HG02943 (cell line): Measurements from ENCODE around the gene LY6G6C.

Source experiments
- ATAC-seq: cut with Tn5 transposase; IDR thresholded peaks from one replicate; pipeline ENCODE4 v1.9.1; 2021; ENCODE audit warnings: mild to moderate bottlenecking, low read depth, moderate library complexity; ENCODE audit not compliant: unreplicated experiment

LY6G6C gene

DNA sequence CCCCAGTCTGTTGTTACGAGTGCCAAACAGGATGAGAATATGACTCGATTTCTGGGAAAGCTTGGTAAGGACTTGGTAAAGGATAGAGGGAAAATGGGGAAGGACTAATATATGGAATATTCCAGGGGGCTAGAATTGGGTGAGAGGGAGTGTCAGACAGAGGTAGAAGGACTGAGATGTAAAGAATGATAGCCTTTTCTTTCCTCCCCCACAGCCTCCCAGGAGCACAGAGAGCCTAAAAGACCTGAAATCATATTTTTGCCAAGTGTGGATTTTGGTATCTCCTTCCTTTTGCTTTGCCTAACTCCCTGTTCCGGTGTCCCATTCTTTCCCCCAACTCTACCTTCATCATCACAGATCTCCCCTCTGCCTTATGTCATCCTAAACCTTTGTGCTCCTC lies 21.3 kb upstream of the LY6G6C start:
- ATAC-seq: no peak

DNA sequence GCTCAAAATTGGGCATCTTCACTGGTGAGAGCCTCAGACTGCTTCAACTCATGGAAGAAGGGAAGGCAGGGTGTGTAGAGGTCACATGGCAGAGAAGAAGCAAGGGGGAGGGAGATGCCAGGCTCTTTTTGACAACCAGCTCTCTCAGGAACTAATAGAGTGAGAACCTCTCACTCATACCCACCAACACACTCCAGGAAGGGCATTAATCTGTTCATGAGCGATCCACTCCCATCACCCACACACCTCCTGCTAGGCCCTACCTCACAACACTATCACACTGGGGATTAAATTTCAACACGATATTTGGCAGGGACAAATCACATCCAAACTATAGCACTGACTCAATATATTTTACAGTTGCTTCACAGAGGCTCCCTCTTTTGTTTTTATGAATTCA lies 20.3 kb upstream of the LY6G6C start:
- no peak for ATAC-seq

DNA sequence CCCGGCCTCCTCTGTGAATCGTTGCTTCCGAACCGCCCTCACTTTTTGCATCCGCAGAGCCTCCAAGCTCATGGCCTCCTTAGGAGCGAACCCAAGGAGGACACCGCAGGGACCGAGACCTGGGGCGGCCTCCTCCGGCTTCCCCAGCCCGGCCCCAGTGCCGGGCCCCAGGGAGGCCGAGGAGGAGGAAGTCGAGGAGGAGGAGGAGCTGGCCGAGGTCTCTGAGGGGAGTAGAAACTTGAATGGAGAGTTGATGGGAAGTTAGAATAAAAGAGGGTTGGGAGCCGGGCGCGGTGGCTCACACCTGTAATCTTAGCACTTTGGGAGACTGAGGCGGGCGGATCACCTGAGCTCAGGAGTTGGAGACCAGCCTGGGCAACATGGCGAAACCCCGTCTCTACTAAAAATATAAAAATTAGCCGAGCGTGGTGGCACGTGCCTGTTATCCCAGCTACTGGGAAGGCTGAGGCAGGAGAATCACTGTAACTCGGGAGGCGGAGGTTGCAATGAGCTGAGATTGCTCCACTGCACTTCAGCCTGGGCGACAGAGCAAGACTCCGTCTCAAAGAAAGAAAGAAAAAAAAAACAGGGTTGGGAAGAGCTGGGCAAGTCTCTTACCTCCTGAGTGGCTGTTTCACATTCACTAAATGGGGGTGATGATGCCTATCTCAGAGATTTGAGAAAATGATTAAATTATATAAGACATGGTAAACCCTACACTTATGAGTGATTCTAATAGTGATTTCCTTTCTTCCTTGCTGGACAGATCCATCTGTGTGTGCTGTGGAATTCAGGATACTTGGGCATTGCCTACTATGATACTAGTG lies 19.1 kb upstream of the LY6G6C start:
- ATAC-seq: no peak

DNA sequence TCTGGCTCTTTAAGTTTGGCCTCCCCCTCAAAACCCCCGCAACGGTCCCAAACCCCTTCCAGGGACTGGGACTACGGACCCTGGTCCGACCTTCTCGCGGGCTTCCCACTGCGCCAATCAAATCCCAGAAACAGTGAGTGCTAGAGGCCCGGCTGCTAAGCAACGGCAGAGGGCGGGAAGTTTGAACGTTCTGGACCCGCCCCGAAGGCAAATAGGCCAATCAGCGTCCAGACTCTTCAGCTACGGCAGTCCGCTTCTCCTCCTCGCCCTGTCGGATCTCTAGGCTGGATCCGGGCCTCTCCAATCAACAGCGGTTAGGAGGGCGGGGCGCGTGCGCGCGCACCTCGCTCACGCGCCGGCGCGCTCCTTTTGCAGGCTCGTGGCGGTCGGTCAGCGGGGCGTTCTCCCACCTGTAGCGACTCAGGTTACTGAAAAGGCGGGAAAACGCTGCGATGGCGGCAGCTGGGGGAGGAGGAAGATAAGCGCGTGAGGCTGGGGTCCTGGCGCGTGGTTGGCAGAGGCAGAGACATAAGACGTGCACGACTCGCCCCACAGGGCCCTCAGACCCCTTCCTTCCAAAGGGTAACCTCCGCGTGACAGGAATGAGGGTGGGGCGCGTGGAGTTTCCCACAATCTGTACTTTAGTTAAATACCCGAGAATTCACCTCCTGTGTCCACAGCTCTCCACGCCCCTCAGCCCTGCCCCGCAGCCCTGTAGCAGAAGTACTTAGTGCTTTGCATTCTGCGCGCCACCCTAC lies 18.3 kb upstream of the LY6G6C start, which contains the start of gene MSH5:
TSS of gene MSH5 (plus strand) at position 367 of the 758 bp plus-strand sequence. CDS start 462 bp downstream, outside the sequence.
- ATAC-seq: peak; percentile 62

DNA sequence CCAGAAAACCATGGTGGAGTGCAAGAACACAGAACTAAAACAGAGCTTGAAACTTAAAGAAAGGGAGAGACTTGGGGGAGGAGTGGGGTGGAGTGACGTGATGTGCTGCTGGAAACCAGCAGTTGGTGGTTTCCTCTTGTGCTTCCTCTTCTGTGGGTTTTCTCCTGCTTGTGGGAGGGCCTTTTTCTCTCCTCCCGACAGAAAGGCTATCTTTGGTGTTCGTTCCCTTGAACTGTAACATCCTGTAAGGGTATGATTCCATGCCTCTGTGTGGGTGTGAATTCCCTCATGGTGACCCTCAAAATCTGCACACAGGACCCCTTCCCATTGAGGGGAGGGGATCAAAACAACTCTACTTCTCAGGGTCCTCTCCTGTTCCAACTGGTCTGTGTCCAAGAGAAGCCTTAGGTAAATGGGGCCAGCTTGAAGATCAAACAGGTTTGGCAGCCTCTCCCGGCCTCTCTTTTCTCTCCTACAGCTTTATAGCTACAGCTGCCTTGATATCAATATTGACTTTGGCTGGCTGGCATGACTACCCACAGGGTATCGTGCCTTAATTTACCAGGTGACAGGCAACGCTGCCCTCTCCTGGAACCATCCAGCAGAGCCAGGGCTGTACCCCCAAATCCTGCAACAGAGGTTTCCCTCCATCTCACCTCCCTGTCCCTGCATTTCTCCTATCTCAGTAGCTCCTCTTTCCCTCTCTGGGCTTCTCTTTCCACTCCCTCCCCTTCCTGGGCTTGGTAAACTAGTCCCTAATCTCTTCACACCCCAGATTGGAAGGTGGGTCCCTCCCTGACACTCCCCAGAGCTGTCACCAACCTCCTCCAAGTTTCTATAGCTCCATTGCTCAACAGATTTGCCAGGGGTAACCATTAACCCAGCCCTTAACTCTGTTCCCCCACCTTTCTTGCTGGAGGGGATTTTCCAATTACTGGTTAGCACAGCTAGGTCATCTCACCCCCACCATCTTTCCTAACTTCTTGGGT lies 16.7 kb upstream of the LY6G6C start:
- no peak for ATAC-seq

DNA sequence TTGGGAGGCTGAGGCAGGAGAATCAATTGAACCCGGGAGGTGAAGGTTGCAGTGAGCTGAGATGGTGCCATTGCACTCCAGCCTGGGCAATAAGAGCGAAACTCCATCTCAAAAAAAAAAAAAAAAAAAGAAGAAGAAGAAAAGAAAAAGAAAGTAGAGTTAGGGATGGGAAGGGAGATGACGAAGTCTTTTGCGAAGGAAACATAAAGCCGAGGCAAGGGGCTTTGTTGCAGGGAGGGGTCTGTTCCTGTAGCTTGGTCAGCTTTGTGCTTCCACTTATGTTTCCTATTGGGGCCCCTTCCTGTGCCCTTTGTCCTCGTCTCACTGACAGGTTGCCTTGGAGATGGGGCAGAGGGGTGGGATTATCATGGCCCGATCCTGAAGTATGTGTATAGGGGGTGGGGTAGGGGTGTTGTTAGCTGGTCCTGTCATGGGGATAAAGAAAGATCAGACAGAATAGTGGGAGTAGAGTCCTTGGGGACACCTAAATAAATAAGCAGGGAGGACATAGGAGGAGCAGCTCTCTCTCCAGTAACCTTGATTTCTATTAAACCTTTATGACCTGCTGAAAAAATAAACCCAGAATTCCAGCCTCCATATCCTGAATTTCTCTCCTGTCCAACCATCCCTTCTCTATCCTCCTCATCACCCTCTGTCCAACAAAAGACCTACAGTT lies 15.9 kb upstream of the LY6G6C start:
- no peak for ATAC-seq

DNA sequence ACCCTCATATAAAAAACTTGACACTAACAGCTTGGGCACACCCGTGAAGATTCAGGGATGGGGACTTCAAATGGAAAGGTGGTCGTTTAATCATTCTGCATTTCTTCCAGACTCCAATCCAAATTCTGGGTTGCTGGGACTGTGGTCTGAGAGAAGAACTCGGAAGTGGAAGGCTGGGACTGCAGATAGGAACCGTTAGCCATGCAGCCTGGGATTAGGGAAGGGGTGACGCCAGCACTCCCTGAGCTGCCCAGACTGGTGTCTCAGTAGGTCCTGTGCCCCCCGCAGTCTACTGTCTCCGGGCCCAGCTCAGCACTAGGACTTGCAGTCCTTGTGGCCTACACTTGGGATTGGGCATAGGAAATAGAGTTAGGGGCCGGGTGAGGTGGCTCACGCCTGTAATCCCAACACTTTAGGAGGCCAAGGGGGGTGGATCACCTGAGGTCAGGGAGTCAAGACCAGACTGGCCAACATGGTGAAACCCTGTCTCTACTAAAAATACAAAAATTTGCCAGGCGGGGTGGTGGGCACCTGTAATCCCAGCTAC lies 15.3 kb upstream of the LY6G6C start:
- ATAC-seq: no peak

DNA sequence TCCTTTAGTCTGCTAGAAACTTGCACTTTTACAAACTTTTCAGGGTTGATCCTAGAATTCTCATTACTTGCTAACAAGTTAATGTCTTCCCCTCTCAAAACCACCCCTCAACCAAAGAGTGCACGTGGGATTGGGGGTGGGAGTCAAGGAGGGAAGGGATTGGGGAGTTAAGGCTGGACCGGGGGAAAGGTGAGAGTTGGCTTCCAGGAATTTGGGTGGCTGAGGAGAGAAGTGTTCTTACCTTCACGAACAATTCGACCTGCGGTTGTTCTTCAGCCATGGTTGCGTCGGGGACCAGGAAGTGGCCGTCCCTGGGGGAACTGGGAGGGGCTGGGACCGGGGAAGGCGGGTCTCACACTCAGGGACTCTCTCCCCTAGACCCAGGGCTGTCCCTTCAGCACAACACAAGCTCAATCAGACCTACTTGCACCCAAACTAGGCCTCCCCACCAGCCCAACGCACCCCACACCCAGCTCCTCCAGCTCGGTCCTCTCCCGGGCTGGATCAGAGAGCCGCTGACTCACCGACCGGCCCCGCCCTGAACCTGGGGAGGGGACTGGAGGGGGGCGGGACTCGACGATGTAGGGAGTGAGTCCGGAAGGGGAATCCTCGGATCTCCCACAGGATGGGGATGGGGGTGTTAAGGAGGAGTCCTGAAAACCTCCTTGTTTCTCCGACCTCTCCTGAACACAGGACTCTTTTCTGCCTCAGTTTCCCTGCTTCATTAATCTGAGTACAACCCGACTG lies 14.6 kb upstream of the LY6G6C start, which contains the start of gene CLIC1:
TSS of gene CLIC1 (minus strand) at position 510 of the 747 bp plus-strand sequence. CDS start at position 280, 230 bp downstream.
- no peak for ATAC-seq

DNA sequence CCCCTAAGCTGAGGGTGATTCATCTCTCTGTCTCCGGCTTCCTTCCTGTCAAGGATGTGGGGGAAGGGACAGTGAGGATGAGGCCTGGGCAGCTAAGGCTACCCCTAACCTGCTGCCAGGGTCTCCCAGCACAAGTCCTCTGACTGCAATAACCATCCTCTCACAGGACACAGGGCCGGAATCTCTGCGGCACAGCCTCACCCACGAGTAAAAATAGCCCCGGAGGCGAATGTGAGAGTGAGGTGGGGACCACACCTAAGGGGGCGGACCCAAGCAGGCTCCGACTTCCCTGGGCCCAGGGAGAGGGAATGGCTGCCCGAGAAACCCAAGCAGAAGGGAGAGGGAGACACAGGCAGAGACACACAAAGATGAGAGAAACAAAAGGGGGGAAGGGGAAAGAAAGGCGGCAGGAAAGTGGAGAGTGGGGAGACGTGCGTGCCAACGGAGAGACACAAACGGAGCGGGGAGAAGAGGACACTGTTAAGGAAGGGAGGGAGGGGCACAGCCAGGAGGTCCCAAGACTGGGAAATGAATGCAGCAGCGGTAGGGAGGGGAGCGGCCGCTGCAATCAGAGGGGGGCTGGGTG lies 13.4 kb upstream of the LY6G6C start:
- ATAC-seq: no peak

DNA sequence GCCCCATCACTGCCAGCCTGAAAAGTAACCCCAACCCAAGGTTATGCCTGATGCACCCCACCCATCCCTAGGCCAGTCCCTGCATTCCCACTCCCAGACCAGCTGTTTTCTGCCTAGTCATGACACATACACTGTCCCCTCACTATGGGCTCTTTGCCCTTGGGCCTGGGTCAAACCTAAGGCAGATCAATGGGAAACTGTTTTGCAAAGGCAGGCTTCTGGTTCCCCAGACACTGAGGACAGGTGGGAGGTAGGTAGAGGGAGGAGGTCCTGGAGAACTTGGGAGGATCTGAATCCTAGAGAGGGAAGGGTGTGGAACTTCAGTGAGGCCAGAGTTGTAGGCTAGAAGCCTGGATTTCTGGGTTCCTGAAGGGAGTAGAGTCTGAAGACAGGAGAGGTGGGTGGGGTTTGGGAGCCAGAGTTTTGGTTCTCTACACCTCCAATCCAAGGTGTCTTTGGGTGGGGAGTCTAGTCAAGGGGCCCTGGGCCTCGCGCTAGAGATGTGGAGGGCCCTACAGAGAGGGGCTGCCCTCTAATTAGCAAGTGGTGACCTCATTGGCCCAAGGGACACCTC lies 12.8 kb upstream of the LY6G6C start:
- ATAC-seq: no peak

DNA sequence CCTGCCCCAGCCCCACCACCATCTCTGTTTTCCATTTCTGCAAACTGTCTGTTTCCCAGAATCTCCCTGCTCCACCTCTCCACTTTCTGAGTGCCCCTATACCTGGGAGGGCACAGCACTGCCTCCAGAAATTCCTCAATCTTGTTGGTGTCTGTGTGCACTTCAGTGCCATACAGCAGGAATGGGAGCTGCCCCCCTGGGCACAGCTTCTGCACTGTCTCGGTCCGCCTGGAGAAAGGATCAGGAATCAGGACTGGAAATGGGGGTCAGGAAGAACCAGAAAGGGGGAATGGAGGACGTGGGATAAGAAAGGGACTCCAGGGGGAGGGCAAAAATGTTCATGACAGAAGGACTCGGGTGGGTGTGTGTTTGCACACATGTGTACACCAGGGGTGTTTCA lies 12.2 kb upstream of the LY6G6C start:
- no peak for ATAC-seq

DNA sequence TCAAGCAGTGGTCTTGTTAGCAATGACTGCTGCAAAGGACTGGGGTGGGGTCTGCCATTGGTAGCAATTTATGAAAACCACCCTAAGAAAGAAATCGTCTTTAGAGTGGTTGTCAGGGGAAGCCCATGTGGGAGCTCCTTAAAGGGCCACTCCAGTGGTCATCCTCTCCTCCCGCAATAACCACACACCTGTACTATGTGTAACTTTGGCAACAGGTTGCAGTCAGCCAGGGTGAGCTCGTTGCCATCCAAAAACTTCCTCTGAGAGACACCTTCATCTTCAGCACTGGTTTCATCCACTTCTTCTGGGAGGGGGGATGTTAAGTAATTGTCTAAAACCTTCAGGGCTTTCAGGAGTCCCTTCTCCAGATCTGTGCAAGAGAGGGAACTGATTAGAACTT lies 10.5 kb upstream of the LY6G6C start:
- ATAC-seq: no peak

DNA sequence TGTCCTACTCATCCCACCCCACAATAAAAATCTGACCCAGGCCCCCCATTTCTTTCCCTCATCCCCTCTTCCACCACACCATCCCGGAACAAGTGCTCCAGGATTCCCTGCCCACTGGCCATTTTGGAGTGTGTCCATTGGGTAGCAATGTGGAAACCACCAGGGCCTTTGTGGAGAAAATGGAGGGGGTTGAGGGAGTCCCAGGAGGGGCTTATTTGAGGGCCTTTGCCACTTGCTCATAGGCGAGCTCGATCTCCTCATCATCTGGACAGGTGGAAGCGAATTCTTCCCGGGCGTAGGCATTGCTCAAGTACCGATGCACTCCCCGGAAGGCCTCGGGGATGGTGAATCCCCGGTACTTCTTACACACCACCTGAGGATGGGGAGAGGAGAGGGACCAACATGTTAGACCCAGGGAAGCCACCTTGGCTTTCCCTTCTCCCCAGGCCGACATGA lies 9.1 kb upstream of the LY6G6C start:
- ATAC-seq: no peak

DNA sequence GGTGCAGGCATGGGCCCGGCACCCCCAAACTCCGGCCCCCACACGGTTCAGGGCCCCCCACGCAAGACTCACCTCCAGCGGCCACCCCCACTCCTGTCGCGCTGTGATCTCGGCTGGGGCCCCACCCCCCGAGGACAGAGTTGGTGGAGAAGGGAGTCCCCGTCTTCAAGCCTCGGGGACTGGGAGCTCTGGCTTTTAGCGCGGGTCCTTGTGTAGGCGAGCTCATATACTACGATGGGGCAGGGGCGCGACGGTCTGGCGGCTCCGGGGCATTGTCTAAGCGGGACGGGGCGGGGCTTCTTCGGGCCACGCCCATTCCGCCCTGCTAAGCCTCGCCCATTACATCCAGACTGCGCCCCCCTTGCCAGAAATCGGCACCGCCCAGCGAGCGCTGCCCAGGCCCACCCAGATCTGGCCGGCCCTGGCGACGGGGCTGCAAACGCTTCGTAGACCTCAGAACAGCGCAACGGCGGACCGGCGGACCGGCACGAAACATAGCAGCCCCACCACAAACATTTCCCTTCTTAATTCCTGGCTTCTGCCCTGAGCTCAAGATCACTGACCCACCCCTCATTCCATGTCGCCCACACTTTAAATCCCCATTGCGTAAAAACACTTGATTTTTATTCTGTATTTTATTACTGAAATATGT lies 8.6 kb upstream of the LY6G6C start:
- ATAC-seq: no peak

DNA sequence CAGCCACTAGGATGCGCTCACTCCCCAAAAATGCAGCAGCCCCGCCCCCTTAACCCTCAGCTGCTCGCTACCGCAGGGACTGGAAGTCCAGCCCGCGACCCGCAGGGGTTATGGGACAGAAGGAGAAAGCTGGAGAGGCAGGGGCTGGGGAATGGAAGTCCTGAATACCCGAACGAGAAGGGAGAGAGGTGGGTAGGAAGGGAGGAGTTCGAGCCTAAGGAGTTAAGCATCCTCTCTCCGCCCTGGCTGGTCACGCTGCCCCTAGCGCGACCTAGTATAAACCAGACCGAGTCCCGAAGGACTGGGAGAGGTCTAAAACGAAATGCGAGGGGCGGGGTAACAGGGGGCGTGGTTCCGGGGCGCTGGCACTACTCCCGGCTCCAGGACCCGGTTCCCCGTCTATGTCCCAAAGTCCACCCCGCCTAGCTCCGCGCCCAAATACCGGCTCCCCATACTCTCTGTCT lies 8.0 kb upstream of the LY6G6C start:
- ATAC-seq: no peak

DNA sequence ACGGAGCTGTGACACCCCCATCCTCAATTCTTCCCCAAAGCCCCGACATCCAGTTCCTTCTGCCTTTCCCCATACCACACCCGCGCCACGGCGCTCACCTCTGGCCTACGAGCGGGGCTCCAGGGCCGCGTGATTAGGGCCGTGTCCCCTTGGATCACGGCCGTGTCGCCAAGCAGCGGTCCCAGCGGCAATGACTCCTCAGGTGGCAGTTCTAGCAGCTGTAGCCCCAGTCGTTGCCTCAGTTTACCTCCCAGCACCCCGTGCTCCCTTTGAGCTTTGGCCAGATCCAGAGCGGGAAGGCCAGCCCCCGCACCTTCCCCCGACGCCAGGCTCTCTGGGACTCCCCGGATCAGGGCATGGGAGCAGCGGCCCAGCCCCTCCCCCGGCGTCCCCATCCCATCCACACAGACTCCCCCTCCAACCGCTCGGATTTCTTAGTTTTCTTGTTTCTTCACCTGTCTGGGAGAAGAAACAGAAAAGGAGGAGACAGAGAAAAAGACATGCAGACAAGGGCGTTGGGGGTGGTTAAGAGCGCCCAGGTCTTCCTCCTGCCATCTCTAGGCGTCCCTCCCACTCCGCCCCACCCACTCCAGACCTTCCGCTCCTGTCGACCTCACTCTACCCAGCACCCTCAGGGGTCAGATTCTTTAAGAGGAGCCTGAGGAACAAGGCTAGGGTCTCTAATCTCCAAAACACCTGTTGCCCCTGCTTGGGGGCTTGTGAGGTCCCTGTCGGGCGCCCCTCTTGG lies 7.4 kb upstream of the LY6G6C start, which contains the start of gene DDAH2:
TSS of gene DDAH2 (minus strand) at position 533 of the 748 bp plus-strand sequence. CDS start at position 395, 138 bp downstream.
- no peak for ATAC-seq
